GM12875 (cell line): Measurements from ENCODE around the gene KYNU.

Experiments
- H3K4me3 ChIP-seq: one replicate; pipeline ENCODE4 v1.5.1; 2011; ENCODE audit warnings: low read depth, low read length, control low read depth
- CTCF ChIP-seq: IDR thresholded peaks from 2 replicates; pipeline ENCODE4 v1.5.1; 2011; ENCODE audit warnings: low read depth, mild to moderate bottlenecking, control low read depth, inconsistent platforms, low read length, moderate library complexity, borderline replicate concordance; ENCODE audit not compliant: insufficient read depth

KYNU gene

GRCh38 chr2:142989273-142990204, 112.1 kb downstream of the KYNU start:
- TF ChIP-seq CTCF, result peak; percentile 25; the same call in 1 of the 2 replicates
- no peak overlapping the region for H3K4me3 ChIP-seq

GRCh38 chr2:142991295-142991694, 113.8 kb downstream of the KYNU start:
- H3K4me3 ChIP-seq, result no peak overlapping the region
- TF ChIP-seq CTCF, result no peak

- H3K4me3 ChIP-seq, result no peak overlapping the region
- no peak for TF ChIP-seq CTCF
Measured at GRCh38 chr2:142992840-142993239, 115.4 kb downstream of the KYNU start.

GRCh38 chr2:142993771-142994170, 116.3 kb downstream of the KYNU start:
- no peak for TF ChIP-seq CTCF
- H3K4me3 ChIP-seq, result no peak overlapping the region

GRCh38 chr2:142994665-142995064, 117.2 kb downstream of the KYNU start:
- no peak overlapping the region for H3K4me3 ChIP-seq
- no peak for TF ChIP-seq CTCF

GRCh38 chr2:142997231-142997630, 119.8 kb downstream of the KYNU start:
- H3K4me3 ChIP-seq, result no peak overlapping the region
- TF ChIP-seq CTCF, result no peak

GRCh38 chr2:143000599-143000998, 123.1 kb downstream of the KYNU start:
- H3K4me3 ChIP-seq, result no peak overlapping the region
- TF ChIP-seq CTCF, result no peak
